A673 (cell line): Measurements from ENCODE around the gene LAMB3.

Source experiments
- CTCF ChIP-seq: fragments of 300-800, 200-600 bp; sonication (generic); conservative IDR thresholded peaks from 2 replicates; pipeline ENCODE4 v1.5.1; 2017; ENCODE audit warnings: low read depth, mild to moderate bottlenecking, antibody characterized with exemption, low read length, moderate library complexity, mixed read lengths
- EZH2 ChIP-seq: fragments of 200-600 bp; sonication (generic); IDR thresholded peaks from 2 replicates; pipeline ENCODE4 v1.6.1; 2017; ENCODE audit warnings: borderline replicate concordance, low read depth, mild to moderate bottlenecking, mixed read lengths, antibody characterized with exemption, low read length; ENCODE audit not compliant: poor library complexity, severe bottlenecking

GRCh38 chr1:209692745-209693504, 40.7 kb upstream of the LAMB3 start:
- TF ChIP-seq CTCF (peak; percentile 95), EZH2 (no peak)
